ENCODE measurements around the gene MCL1. TPM values are rescaled to one million over a fixed set of nuclear protein-coding genes. Genes with fewer than 3 reads are reported as not detected.

MCL1 gene
- total and polyA plus RNA-seq, 4 donors = 109 to 336 (median 300) TPM

- WGBS, 2 donors = 1% methylated on average over 66 to 91 of the region's 91 CpGs
- peaks cover 0 to 47% (median 9%) of the 10 kb centered on the region in 5 donors for H3K4me1 ChIP-seq (ENCODE audit: control insufficient read depth in 5 of 5, insufficient read depth in 5 of 5, low read length in 5 of 5)
- peak within 1 kb of the TSS; percentile 80 to 84 for H3K27ac ChIP-seq (ENCODE audit: low read depth in 1 of 2, low read length in 1 of 2)
- DNase-seq (peak; percentile 72 to 85 (median 76)), ATAC-seq (ENCODE audit: insufficient read depth, low FRiP score) (peak; percentile 48)
- no peaks in the 10 kb centered on the region for H3K36me3 ChIP-seq (ENCODE audit: control insufficient read depth in 4 of 4, insufficient read depth in 4 of 4, low read length in 4 of 4)
- no peak for TF ChIP-seq CTCF (IDR thresholded peaks at IDR 0.05; ENCODE audit: control extremely low read depth, extremely low read depth)
- H3K9ac ChIP-seq (ENCODE audit: insufficient read depth in 1 of 2, low read length in 2 of 2) = peak within 1 kb of the TSS; percentile 11 to 63
- H3K4me3 ChIP-seq = peak within 1 kb of the TSS; percentile 33
- no peaks in the 10 kb centered on the region for H3K9me3 ChIP-seq (ENCODE audit: control insufficient read depth in 4 of 4, insufficient read depth in 3 of 4, low read length in 3 of 4)
- no peaks in the 10 kb centered on the region for H3K27me3 ChIP-seq (ENCODE audit: control insufficient read depth in 3 of 3, insufficient read depth in 3 of 3, low read length in 2 of 3)
Observed at GRCh38 chr1:150548632-150549495, 30.5 kb downstream of the MCL1 start, which contains the start of gene ADAMTSL4. Gene ADAMTSL4, plus strand, starts transcription at chr1:150549408. Its CDS starts 2,881 bp downstream, at chr1:150552289.

- no peak for TF ChIP-seq CTCF (IDR thresholded peaks at IDR 0.05; ENCODE audit: control extremely low read depth, extremely low read depth)
- Histone ChIP-seq H3K9me3 (ENCODE audit: control insufficient read depth in 4 of 4, insufficient read depth in 3 of 4, low read length in 3 of 4) (no peaks in the 10 kb centered on the region), H3K27ac (ENCODE audit: low read depth in 1 of 2, low read length in 1 of 2) (peak overlapping the region; percentile 53 to 84), H3K4me3 (no peak overlapping the region), H3K9ac (ENCODE audit: insufficient read depth in 1 of 2, low read length in 2 of 2) (peak overlapping the region in 1 of 2 donors; percentile 63), H3K36me3 (ENCODE audit: control insufficient read depth in 4 of 4, insufficient read depth in 4 of 4, low read length in 4 of 4) (no peaks in the 10 kb centered on the region), H3K27me3 (ENCODE audit: control insufficient read depth in 3 of 3, insufficient read depth in 3 of 3, low read length in 2 of 3) (no peaks in the 10 kb centered on the region), H3K4me1 (ENCODE audit: control insufficient read depth in 5 of 5, insufficient read depth in 5 of 5, low read length in 5 of 5) (peaks cover 0 to 52% (median 13%) of the 10 kb centered on the region in 5 donors)
- 49 to 52% methylated on average over 4 of the region's 4 CpGs for WGBS, 2 donors
- no peak for ATAC-seq (ENCODE audit: insufficient read depth, low FRiP score)
- no peak for DNase-seq
Observed at GRCh38 chr1:150548324-150548631, 31.1 kb downstream of the MCL1 start.

GRCh38 chr1:150546294-150546937 is 33.0 kb downstream of the MCL1 start:
- peaks cover 0 to 35% (median 10%) of the 10 kb centered on the region in 5 donors for H3K4me1 ChIP-seq (ENCODE audit: control insufficient read depth in 5 of 5, insufficient read depth in 5 of 5, low read length in 5 of 5)
- 83 to 94% methylated on average over 16 of the region's 16 CpGs for WGBS, 2 donors
- no peak overlapping the region for H3K27ac ChIP-seq (ENCODE audit: low read depth in 1 of 2, low read length in 1 of 2)
- no peaks in the 10 kb centered on the region for H3K36me3 ChIP-seq (ENCODE audit: control insufficient read depth in 4 of 4, insufficient read depth in 4 of 4, low read length in 4 of 4)
- TF ChIP-seq CTCF (IDR thresholded peaks at IDR 0.05; ENCODE audit: control extremely low read depth, extremely low read depth) = no peak
- no peaks in the 10 kb centered on the region for H3K9me3 ChIP-seq (ENCODE audit: control insufficient read depth in 4 of 4, insufficient read depth in 3 of 4, low read length in 3 of 4)
- DNase-seq = no peak
- H3K27me3 ChIP-seq (ENCODE audit: control insufficient read depth in 3 of 3, insufficient read depth in 3 of 3, low read length in 2 of 3) = no peaks in the 10 kb centered on the region
- H3K4me3 ChIP-seq = no peak overlapping the region
- no peak for ATAC-seq (ENCODE audit: insufficient read depth, low FRiP score)
- H3K9ac ChIP-seq (ENCODE audit: insufficient read depth in 1 of 2, low read length in 2 of 2) = no peak overlapping the region
